ENCODE results near the gene GLIS1. TPM values are rescaled to one million over a fixed set of nuclear protein-coding genes. Genes with fewer than 3 reads are reported as not detected.

Gene GLIS1
- total RNA-seq, 2 donors from 2014 or later, result not detected

DNA sequence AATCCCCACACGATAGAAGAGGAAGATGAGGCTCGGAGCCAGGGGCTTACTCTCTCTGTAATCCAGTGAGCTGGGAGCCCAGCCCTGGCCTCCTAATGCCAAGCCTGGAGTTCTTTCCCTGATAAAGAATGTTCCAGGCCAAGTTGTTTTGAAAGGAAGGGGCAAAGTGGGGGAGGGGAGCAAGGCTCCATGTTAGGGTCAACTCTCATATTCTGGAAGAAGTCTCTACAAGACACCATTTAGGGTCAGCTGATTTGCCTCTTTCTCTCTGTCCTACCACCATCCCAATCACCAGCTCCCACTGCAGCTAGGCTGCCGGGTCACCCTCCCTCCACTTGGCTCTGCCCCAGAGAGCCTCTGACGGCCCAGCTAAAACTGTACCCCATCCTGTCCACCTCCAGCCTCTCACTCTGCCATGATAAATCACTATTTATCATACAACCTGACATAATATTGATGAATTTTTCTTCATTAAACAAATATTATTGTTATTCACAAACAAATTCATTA is 95.0 kb downstream of the GLIS1 start:
- no peak for ATAC-seq (replicated peaks)
- H3K27me3 Mint-ChIP-seq, result peaks cover 21% of the 10 kb centered on the region
- no peak overlapping the region for H3K4me3 Mint-ChIP-seq
- no peaks in the 10 kb centered on the region for H3K36me3 Mint-ChIP-seq (ENCODE audit: low read depth)
- H3K27ac Mint-ChIP-seq, result no peak overlapping the region
- H3K9me3 Mint-ChIP-seq, result no peaks in the 10 kb centered on the region
- H3K4me1 Mint-ChIP-seq, result no peaks in the 10 kb centered on the region

GRCh38 chr1:53643041-53643880 is 95.7 kb downstream of the GLIS1 start:
- H3K27ac Mint-ChIP-seq, result no peak overlapping the region
- H3K9me3 Mint-ChIP-seq, result no peaks in the 10 kb centered on the region
- no peak overlapping the region for H3K4me3 Mint-ChIP-seq
- H3K27me3 Mint-ChIP-seq, result peaks cover 21% of the 10 kb centered on the region
- no peaks in the 10 kb centered on the region for H3K36me3 Mint-ChIP-seq (ENCODE audit: low read depth)
- H3K4me1 Mint-ChIP-seq, result no peaks in the 10 kb centered on the region
- ATAC-seq (replicated peaks), result no peak

- ATAC-seq (replicated peaks), result no peak
- Mint-ChIP-seq H3K36me3 (ENCODE audit: low read depth) (no peaks in the 10 kb centered on the region), H3K9me3 (no peaks in the 10 kb centered on the region), H3K4me1 (no peaks in the 10 kb centered on the region), H3K27ac (no peak overlapping the region), H3K27me3 (peaks cover 21% of the 10 kb centered on the region), H3K4me3 (no peak overlapping the region)
These were observed 96.4 kb downstream of the GLIS1 start for GRCh38 chr1:53642607-53643006.

DNA sequence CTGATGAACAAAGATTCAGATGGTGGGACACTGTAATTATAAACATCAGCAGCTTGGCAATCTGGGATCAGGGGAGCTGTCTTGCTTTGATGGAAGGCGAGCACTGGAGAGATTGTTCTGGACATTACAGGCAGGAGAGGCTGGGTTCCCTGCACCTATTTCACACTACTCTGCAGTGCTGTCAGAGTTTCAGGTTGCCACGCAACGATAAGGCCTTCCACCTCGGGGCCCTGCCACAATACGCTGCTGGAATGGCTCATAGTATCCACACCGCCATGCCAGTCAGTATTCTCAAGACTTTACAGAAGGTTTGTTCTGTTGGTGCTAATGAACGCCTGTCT is 96.8 kb downstream of the GLIS1 start:
- no peaks in the 10 kb centered on the region for H3K36me3 Mint-ChIP-seq (ENCODE audit: low read depth)
- H3K4me3 Mint-ChIP-seq, result no peak overlapping the region
- H3K27ac Mint-ChIP-seq, result no peak overlapping the region
- H3K27me3 Mint-ChIP-seq, result peaks cover 18% of the 10 kb centered on the region
- no peaks in the 10 kb centered on the region for H3K9me3 Mint-ChIP-seq
- no peaks in the 10 kb centered on the region for H3K4me1 Mint-ChIP-seq
- no peak for ATAC-seq (replicated peaks)

- Mint-ChIP-seq H3K27ac (no peak overlapping the region), H3K4me3 (no peak overlapping the region), H3K27me3 (peaks cover 18% of the 10 kb centered on the region), H3K4me1 (no peaks in the 10 kb centered on the region), H3K36me3 (ENCODE audit: low read depth) (no peaks in the 10 kb centered on the region), H3K9me3 (no peaks in the 10 kb centered on the region)
- ATAC-seq (replicated peaks), result no peak
These were observed 97.3 kb downstream of the GLIS1 start for GRCh38 chr1:53641481-53642214.

DNA sequence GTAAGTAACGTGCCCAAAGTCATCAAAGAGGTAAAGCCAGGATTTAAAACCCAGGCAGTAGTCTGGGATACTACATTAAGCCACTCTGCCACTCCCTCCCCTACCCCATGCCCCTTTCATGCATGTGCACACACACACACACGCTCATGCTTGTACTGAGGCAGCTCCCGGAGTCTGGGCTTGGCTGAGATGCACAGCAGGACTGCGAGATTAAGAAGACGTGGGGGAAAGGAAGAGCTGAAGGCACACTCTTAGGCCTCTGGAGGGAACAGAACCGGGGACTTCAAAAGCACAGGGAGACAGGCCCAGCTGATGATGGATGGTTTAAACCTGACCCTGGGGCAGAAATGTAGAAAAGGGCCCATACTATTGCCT is 98.3 kb downstream of the GLIS1 start:
- no peaks in the 10 kb centered on the region for H3K4me1 Mint-ChIP-seq
- ATAC-seq (replicated peaks), result no peak
- H3K36me3 Mint-ChIP-seq (ENCODE audit: low read depth), result no peaks in the 10 kb centered on the region
- peaks cover 15% of the 10 kb centered on the region for H3K27me3 Mint-ChIP-seq
- no peak overlapping the region for H3K4me3 Mint-ChIP-seq
- H3K9me3 Mint-ChIP-seq, result no peaks in the 10 kb centered on the region
- no peak overlapping the region for H3K27ac Mint-ChIP-seq

GRCh38 chr1:53639996-53640700 is 98.8 kb downstream of the GLIS1 start:
- H3K36me3 Mint-ChIP-seq (ENCODE audit: low read depth), result no peaks in the 10 kb centered on the region
- no peak for ATAC-seq (replicated peaks)
- no peaks in the 10 kb centered on the region for H3K9me3 Mint-ChIP-seq
- no peaks in the 10 kb centered on the region for H3K4me1 Mint-ChIP-seq
- no peak overlapping the region for H3K4me3 Mint-ChIP-seq
- H3K27ac Mint-ChIP-seq, result no peak overlapping the region
- H3K27me3 Mint-ChIP-seq, result peaks cover 10% of the 10 kb centered on the region

GRCh38 chr1:53639251-53639763 is 99.7 kb downstream of the GLIS1 start:
- ATAC-seq (replicated peaks), result peak; percentile 61
- H3K4me1 Mint-ChIP-seq, result no peaks in the 10 kb centered on the region
- H3K36me3 Mint-ChIP-seq (ENCODE audit: low read depth), result no peaks in the 10 kb centered on the region
- H3K4me3 Mint-ChIP-seq, result no peak overlapping the region
- no peaks in the 10 kb centered on the region for H3K9me3 Mint-ChIP-seq
- H3K27ac Mint-ChIP-seq, result peak overlapping the region; percentile 58
- peaks cover 8% of the 10 kb centered on the region for H3K27me3 Mint-ChIP-seq

DNA sequence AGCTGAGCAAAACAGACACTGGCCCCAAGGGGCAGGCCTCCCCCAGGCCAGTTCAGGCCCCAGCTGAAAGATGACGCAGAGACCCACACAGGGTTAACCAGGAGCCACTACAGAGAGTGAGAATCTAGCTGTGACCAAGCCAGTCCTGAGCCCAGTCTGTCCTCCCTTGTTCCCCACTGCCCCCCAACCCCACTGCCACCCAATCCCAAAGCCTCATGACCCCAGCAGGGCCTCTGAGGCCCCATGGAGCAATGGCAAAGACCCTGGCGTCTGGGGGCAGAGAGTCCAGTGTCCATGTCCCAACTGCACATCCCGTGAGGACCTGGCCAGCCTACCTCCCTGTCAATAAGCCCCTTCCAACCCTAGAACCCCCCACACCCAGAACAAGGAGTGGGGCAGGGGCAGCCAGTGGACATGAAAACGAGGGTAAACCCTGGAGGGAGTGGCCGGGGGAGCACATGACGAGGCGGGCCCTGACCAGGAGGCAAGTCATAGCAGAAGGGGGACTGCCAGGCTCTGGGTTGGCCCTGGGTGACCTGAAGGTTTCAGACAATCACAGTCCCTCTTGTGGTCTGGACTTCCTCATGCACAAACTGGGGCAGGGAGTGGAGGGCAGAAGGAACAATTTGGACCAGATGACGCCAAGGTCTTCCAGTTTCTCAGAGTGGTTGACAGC is 100.5 kb downstream of the GLIS1 start:
- peaks cover 6% of the 10 kb centered on the region for H3K27me3 Mint-ChIP-seq
- no peaks in the 10 kb centered on the region for H3K9me3 Mint-ChIP-seq
- H3K4me3 Mint-ChIP-seq, result no peak overlapping the region
- H3K36me3 Mint-ChIP-seq (ENCODE audit: low read depth), result no peaks in the 10 kb centered on the region
- no peaks in the 10 kb centered on the region for H3K4me1 Mint-ChIP-seq
- H3K27ac Mint-ChIP-seq, result peak overlapping the region; percentile 58
- ATAC-seq (replicated peaks), result peak; percentile 41

GRCh38 chr1:53637511-53638359 is 101.2 kb downstream of the GLIS1 start:
- no peak for ATAC-seq (replicated peaks)
- no peak overlapping the region for H3K27ac Mint-ChIP-seq
- H3K9me3 Mint-ChIP-seq, result no peaks in the 10 kb centered on the region
- no peaks in the 10 kb centered on the region for H3K4me1 Mint-ChIP-seq
- peaks cover 4% of the 10 kb centered on the region for H3K27me3 Mint-ChIP-seq
- no peaks in the 10 kb centered on the region for H3K36me3 Mint-ChIP-seq (ENCODE audit: low read depth)
- H3K4me3 Mint-ChIP-seq, result no peak overlapping the region

DNA sequence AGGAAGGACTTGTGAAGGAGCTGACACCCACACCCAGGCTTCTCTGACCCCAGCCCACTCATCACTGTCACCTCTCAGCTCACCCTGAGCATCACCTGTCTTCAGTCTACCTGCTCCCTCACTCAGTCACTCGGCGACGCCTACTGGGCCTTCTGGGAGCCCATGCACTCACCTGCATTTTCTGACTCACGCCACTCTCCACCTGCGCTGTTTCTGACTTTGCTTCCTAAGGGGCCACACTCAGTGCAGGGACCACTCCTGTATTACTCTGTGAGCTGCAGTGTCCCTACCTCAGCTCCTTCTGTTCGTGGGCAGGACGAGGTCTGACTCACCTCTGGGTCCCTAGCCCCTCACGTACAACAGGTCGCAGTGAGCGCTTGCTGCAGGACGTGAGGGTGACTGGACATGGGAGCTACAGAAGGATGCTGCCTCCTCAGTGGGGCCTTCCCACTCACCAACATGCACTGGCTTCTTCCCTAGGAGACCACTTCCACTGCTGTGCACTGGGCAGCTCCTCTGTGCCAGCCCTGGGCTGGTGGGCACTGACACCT is 102.3 kb downstream of the GLIS1 start:
- H3K4me3 Mint-ChIP-seq, result no peak overlapping the region
- no peak for ATAC-seq (replicated peaks)
- no peaks in the 10 kb centered on the region for H3K36me3 Mint-ChIP-seq (ENCODE audit: low read depth)
- no peaks in the 10 kb centered on the region for H3K4me1 Mint-ChIP-seq
- no peaks in the 10 kb centered on the region for H3K9me3 Mint-ChIP-seq
- H3K27me3 Mint-ChIP-seq, result no peaks in the 10 kb centered on the region
- H3K27ac Mint-ChIP-seq, result no peak overlapping the region

DNA sequence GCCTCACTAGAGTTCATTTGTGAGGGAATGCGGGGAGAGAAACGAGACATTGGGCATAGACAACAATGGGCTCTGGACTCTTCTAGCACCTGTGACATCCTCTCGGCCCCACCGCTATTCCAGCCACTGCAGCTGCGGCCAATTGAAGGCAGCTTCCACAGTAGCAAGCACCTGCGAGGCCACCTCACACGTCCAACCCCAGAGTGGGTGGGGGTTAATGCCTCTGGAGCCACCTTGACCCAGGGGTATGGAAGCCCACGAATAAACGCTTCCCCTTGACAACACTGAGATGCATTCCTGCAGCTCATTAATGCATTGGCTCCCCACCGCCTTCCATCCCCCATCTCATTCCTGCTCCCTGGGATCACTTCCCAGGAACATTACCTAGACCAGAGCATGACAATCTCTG is 104.4 kb downstream of the GLIS1 start:
- Mint-ChIP-seq H3K36me3 (ENCODE audit: low read depth) (no peaks in the 10 kb centered on the region), H3K27ac (no peak overlapping the region), H3K27me3 (no peaks in the 10 kb centered on the region), H3K4me1 (no peaks in the 10 kb centered on the region), H3K9me3 (no peaks in the 10 kb centered on the region), H3K4me3 (no peak overlapping the region)
- no peak for ATAC-seq (replicated peaks)

DNA sequence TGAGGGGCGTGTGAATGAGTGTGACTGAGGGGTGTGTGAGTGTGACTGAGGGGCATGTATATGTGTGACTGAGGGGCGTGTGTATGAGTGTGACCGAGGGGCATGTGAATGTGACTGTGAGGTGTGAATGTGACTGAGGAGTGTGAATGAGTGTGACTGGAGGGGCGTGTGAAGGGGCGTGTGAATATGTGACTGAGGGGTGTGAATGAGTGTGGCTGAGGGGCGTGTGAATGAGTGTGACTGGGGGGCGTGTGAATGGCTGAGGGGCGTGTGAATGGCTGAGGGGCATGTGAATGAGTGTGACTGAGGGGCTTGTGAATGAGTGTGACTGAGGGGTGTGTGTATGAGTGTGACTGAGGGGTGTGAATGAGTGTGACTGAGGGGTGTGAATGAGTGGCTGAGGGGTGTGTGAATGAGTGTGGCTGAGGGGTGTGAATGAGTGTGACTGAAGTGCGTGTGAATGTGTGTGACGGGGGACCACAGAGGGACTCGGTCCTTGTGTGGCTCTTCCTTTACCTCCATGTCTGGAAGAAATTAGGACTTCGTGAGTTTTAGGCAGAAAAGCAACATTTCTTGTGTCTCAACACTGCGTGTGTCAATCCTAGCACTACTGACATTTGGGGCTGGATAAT is 105.8 kb downstream of the GLIS1 start:
- H3K36me3 Mint-ChIP-seq (ENCODE audit: low read depth), result no peaks in the 10 kb centered on the region
- no peaks in the 10 kb centered on the region for H3K27me3 Mint-ChIP-seq
- H3K4me1 Mint-ChIP-seq, result no peaks in the 10 kb centered on the region
- H3K27ac Mint-ChIP-seq, result no peak overlapping the region
- no peak overlapping the region for H3K4me3 Mint-ChIP-seq
- no peak for ATAC-seq (replicated peaks)
- H3K9me3 Mint-ChIP-seq, result no peaks in the 10 kb centered on the region
